ENCODE results near the gene SLC25A25.

- TF ChIP-seq CTCF (IDR thresholded peaks at IDR 0.05) (peak in 1 of 3 donors; percentile 23), POLR2A (IDR thresholded peaks at IDR 0.05) (peak; percentile 40)
Observed at GRCh38 chr9:128067645-128068385, at the start of gene SLC25A25.
